Measurements from ENCODE around the gene TM4SF4.

- TF ChIP-seq CTCF (IDR thresholded peaks at IDR 0.05), result no peak
- TF ChIP-seq POLR2A (IDR thresholded peaks at IDR 0.05), result no peak
Observed at GRCh38 chr3:149541091-149541491, 66.6 kb downstream of the TM4SF4 start.
